ENCODE data around the gene BLVRB. TPM values are rescaled to one million over a fixed set of nuclear protein-coding genes. Genes with fewer than 3 reads are reported as not detected.

Gene BLVRB
- total and polyA plus RNA-seq, 7 donors, result 115 to 232 (median 197) TPM

- no peak overlapping the region for H3K4me3 ChIP-seq
- H3K36me3 ChIP-seq, result peaks cover 3 to 9% (median 7%) of the 10 kb centered on the region in 4 donors
- peak overlapping the region in 3 of 4 donors; percentile 60 to 67 (median 65) for H3K27ac ChIP-seq
- no peaks in the 10 kb centered on the region for H3K27me3 ChIP-seq
- intact Hi-C loops (cut with DNase I), result no loop called here
- no peaks in the 10 kb centered on the region for H3K9me3 ChIP-seq
- H3K4me1 ChIP-seq, result peaks cover 0 to 18% (median 18%) of the 10 kb centered on the region in 4 donors
- TF ChIP-seq POLR2A (IDR thresholded peaks at IDR 0.05) (no peak), CTCF (IDR thresholded peaks at IDR 0.05) (no peak), EP300 (IDR thresholded peaks at IDR 0.05) (no peak), POLR2AphosphoS5 (IDR thresholded peaks at IDR 0.05) (no peak)
- DNase-seq, result no peak
- WGBS, 2 donors, result 90% methylated on average over 3 of the region's 3 CpGs
Observed at GRCh38 chr19:40418040-40418439, 47.5 kb downstream of the BLVRB start.

- H3K4me1 ChIP-seq, result peaks cover 0 to 14% (median 13%) of the 10 kb centered on the region in 4 donors
- DNase-seq, result no peak
Observed at GRCh38 chr19:40417643-40417981, 47.9 kb downstream of the BLVRB start.

GRCh38 chr19:40416918-40417642, 48.5 kb downstream of the BLVRB start:
- peak; percentile 85 for DNase-seq
- Histone ChIP-seq H3K36me3 (no peaks in the 10 kb centered on the region), H3K27me3 (no peaks in the 10 kb centered on the region), H3K27ac (peak overlapping the region; percentile 60 to 67 (median 65)), H3K4me3 (no peak overlapping the region), H3K4me1 (peaks cover 0 to 9% (median 8%) of the 10 kb centered on the region in 4 donors), H3K9me3 (no peaks in the 10 kb centered on the region)
- intact Hi-C loops (cut with DNase I), result no loop called here
- TF ChIP-seq EP300 (IDR thresholded peaks at IDR 0.05) (no peak), POLR2AphosphoS5 (IDR thresholded peaks at IDR 0.05) (peak in 3 of 4 donors; percentile 52 to 70 (median 66)), POLR2A (IDR thresholded peaks at IDR 0.05) (peak in 1 of 2 donors; percentile 31)
- whole genome bisulfite sequencing, 2 donors, result 41 to 53% methylated on average over 16 of the region's 16 CpGs

More at GRCh38 chr19:40417643-40417981, 47.9 kb downstream of the BLVRB start:
- intact Hi-C loops (cut with DNase I), result no loop called here
- Histone ChIP-seq H3K27me3 (no peaks in the 10 kb centered on the region), H3K27ac (peak overlapping the region; percentile 60 to 67 (median 65)), H3K9me3 (no peaks in the 10 kb centered on the region), H3K36me3 (peaks cover 0 to 4% (median 2%) of the 10 kb centered on the region in 4 donors), H3K4me3 (no peak overlapping the region)
- TF ChIP-seq CTCF (IDR thresholded peaks at IDR 0.05) (no peak), EP300 (IDR thresholded peaks at IDR 0.05) (no peak), POLR2A (IDR thresholded peaks at IDR 0.05) (no peak), POLR2AphosphoS5 (IDR thresholded peaks at IDR 0.05) (no peak)
- WGBS, 2 donors, result 82 to 83% methylated on average over 4 of the region's 4 CpGs

GRCh38 chr19:40415768-40416167, 49.8 kb downstream of the BLVRB start:
- no peak for DNase-seq
- no peak for TF ChIP-seq CTCF (IDR thresholded peaks at IDR 0.05)
- no peak for TF ChIP-seq POLR2A (IDR thresholded peaks at IDR 0.05)
- TF ChIP-seq POLR2AphosphoS5 (IDR thresholded peaks at IDR 0.05), result no peak
- TF ChIP-seq EP300 (IDR thresholded peaks at IDR 0.05), result no peak
- no peak overlapping the region for H3K27ac ChIP-seq
- H3K4me1 ChIP-seq, result peaks cover 0 to 10% (median 5%) of the 10 kb centered on the region in 4 donors
- intact Hi-C loops (cut with DNase I), result no loop called here
- no peaks in the 10 kb centered on the region for H3K27me3 ChIP-seq
- H3K4me3 ChIP-seq, result no peak overlapping the region
- 82 to 93% methylated on average over 2 of the region's 2 CpGs for WGBS, 2 donors
- no peaks in the 10 kb centered on the region for H3K9me3 ChIP-seq
- H3K36me3 ChIP-seq, result no peaks in the 10 kb centered on the region
